Endothelial cell (in vitro differentiated cells): ENCODE measurements around the gene RBPJ. TPM values are rescaled to one million over a fixed set of nuclear protein-coding genes. Genes with fewer than 3 reads are reported as not detected.

ENCODE experiments used
- DNase-seq: peaks from one replicate; pipeline ENCODE4 v3.0.0; 2021; ENCODE audit warnings: low spot score
- H3K27ac Mint-ChIP-seq: one replicate; pipeline ENCODE4 v1.8.0; 2021; ENCODE audit warnings: mixed read lengths, inconsistent platforms; ENCODE audit not compliant: unreplicated experiment
- H3K27me3 Mint-ChIP-seq: one replicate; pipeline ENCODE4 v1.8.0; 2021; ENCODE audit warnings: mild to moderate bottlenecking, moderate library complexity, mixed read lengths, inconsistent platforms; ENCODE audit not compliant: unreplicated experiment
- H3K36me3 Mint-ChIP-seq: one replicate; pipeline ENCODE4 v1.8.0; 2021; ENCODE audit warnings: mild to moderate bottlenecking, low read depth, mixed read lengths, inconsistent platforms; ENCODE audit not compliant: unreplicated experiment
- H3K4me1 Mint-ChIP-seq: one replicate; pipeline ENCODE4 v1.8.0; 2021; ENCODE audit warnings: mild to moderate bottlenecking, mixed read lengths, inconsistent platforms; ENCODE audit not compliant: unreplicated experiment
- H3K4me3 Mint-ChIP-seq: one replicate; pipeline ENCODE4 v1.8.0; 2021; ENCODE audit warnings: mild to moderate bottlenecking, mixed read lengths, inconsistent platforms; ENCODE audit not compliant: unreplicated experiment
- H3K9me3 Mint-ChIP-seq: one replicate; pipeline ENCODE4 v1.8.0; 2021; ENCODE audit warnings: mixed read lengths, inconsistent platforms; ENCODE audit not compliant: unreplicated experiment
- total RNA-seq: library from RNA; stranded (reverse); fragmentation: NEBNext Ultra II Directional; extraction: Animal tissue kit (Norgen Biotek cat#: 25700); gene quantifications from one replicate; pipeline ENCODE4 v1.2.1, GENCODE V29; 2021; ENCODE audit not compliant: unreplicated experiment
- TF ChIP-seq, protein P1 (sequence below): fragments of 200-600 bp; sonication (generic); IDR thresholded peaks from one replicate; pipeline ENCODE4 v1.5.0; 2021; ENCODE audit warnings: antibody characterized with exemption; ENCODE audit not compliant: unreplicated experiment

RBPJ gene
- total RNA-seq, 1 donor from 2014 or later: 47.9 TPM

DNA sequence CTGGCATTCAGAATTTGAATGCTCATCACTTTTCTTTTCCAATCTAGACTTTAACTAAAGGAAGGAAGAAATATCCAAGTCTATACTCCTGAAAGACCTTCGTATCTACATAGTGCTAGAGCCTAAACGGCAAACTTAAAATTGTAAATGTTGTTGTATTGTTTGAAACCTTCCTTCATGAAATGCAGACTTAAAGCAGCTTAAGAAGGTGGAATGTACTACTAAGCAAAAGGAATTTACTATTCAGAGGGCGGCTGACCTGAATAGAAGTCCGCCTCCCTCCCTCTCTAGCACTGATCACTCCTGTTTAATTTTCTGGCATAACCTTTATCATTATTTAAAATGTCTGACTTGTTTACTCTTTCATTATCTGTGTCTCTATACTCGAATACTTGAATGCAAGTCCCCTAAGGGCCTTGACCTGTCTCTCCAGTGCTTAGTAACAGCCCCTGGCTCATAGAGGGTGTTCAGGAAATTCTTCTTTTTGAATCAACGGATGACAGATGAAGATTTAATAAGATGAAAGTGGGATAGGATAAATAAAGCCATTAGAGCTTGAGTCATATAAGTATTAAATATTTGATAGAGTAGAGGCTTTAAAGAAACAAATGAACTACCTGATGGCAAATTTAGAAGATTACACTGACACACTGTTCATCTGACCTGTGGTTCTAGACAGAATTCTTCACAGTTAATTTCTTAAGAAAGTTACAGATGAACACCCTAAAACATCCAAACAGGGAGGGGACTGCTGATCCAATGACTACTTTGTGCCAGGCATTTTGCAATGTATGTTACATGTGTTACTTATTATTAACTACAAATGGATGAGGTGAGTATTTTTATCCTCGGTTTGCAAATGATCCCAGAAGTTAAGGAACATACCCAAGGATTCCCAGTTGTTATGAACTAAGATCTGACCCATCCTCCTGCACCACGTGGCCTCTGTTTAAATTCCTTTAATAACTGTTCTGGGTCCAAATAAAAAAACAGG, 20.2 kb upstream of the RBPJ start:
- TF ChIP-seq, protein P1, sequence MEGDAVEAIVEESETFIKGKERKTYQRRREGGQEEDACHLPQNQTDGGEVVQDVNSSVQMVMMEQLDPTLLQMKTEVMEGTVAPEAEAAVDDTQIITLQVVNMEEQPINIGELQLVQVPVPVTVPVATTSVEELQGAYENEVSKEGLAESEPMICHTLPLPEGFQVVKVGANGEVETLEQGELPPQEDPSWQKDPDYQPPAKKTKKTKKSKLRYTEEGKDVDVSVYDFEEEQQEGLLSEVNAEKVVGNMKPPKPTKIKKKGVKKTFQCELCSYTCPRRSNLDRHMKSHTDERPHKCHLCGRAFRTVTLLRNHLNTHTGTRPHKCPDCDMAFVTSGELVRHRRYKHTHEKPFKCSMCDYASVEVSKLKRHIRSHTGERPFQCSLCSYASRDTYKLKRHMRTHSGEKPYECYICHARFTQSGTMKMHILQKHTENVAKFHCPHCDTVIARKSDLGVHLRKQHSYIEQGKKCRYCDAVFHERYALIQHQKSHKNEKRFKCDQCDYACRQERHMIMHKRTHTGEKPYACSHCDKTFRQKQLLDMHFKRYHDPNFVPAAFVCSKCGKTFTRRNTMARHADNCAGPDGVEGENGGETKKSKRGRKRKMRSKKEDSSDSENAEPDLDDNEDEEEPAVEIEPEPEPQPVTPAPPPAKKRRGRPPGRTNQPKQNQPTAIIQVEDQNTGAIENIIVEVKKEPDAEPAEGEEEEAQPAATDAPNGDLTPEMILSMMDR: no peak
- DNase-seq: no peak
- H3K36me3 Mint-ChIP-seq: no peaks in the 10 kb centered on the region
- H3K27me3 Mint-ChIP-seq: no peaks in the 10 kb centered on the region
- no peaks in the 10 kb centered on the region for H3K9me3 Mint-ChIP-seq
- H3K4me1 Mint-ChIP-seq: no peaks in the 10 kb centered on the region
- no peak overlapping the region for H3K4me3 Mint-ChIP-seq
- no peak overlapping the region for H3K27ac Mint-ChIP-seq

DNA sequence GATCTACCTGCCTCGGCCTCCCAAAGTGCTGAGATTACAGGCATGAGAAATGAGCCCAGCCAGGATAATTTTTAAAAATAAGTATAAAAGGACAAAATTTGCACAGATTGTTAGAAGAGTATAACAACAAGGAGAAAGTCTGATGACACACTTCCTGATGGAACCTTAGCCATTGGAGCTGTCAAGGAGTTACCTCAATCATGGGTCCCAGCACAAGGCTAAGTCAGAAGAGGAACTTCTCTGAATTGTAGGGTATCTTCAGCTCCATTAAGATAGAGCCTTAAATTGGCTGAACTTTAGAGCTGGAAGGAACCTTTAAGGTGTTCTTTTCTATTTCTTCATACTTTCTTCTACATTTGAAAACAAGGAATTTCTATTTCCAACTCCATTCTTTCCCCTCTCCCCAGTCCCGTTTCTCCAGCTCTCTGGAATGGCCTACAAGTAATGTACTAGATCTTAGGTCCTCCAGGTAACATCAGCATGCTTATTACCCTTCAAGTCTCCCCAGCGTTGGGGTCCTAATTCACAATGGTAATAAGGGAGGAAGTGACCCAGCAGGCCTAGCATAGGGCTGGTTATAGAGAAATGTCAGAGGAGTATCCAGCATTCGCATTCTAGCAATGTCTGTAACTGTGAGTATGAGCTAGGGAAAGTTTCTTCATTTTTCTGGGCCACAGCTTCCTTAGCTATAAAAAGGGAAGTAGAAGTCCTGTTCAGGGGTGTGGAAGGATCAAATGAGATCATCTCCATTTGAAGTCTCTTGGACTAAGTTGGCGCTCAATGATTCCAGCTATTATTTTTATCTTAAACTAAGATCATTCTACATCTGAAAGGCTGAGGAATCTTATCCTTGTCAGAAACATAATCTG, 18.5 kb upstream of the RBPJ start:
- Mint-ChIP-seq H3K27ac (no peak overlapping the region), H3K4me1 (no peaks in the 10 kb centered on the region), H3K27me3 (no peaks in the 10 kb centered on the region), H3K4me3 (no peak overlapping the region), H3K9me3 (no peaks in the 10 kb centered on the region), H3K36me3 (no peaks in the 10 kb centered on the region)
- TF ChIP-seq, protein P1: no peak
- no peak for DNase-seq

DNA sequence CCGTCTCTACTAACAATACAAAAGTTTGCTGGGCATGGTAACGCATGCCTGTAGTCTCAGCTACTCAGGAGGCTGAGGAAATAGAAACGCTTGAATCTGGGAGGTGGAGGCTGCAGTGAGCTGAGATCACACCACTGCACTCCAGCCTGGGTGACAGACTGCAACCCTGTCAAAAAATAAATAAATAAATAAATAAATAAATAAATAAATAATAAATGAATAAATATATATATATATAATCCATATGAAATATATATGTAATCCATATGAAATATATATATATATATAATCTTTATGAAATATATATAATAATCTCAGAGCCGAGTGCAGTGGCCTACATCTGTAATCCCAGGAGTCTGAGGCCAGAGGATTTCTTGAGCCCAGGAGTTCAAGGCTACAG, 17.8 kb upstream of the RBPJ start:
- no peaks in the 10 kb centered on the region for H3K4me1 Mint-ChIP-seq
- H3K36me3 Mint-ChIP-seq: no peaks in the 10 kb centered on the region
- H3K4me3 Mint-ChIP-seq: no peak overlapping the region
- H3K27me3 Mint-ChIP-seq: no peaks in the 10 kb centered on the region
- no peak overlapping the region for H3K27ac Mint-ChIP-seq
- TF ChIP-seq, protein P1: no peak
- no peaks in the 10 kb centered on the region for H3K9me3 Mint-ChIP-seq
- no peak for DNase-seq

DNA sequence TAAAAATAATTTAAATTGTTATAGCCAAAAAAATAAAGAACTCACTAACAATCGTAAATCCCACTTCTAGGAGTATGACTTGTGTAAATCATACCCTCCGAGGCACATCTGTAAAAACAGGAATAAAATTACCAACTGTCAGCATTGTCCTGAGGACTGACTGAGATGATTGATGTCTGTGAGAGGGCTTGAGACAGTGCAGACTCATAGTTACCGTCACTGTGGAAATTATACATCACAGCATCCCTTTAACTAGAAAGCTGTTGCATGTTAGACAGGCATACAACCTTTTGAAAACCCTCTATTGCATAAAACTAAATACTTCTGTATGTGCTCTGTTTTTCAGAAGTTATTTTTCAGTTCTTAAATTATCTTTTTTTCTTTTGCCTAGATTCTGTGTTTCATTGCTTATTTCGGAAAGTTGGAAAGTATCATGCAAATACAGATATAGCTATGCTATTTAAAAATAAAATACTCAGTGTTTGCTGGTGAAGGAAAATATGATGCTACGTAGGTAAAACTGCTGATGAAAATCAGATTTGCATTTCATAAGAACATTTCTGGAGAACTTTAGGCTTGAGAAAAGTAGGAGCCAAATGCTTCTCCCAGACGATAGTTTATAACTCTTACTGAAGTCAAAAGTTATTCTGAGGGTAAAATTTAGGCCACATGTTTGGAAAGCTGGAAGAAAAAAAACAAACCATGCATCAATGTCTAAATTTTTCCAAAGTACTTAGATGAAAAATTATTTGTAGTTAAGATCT, 13.6 kb upstream of the RBPJ start:
- peaks cover under 1% of the 10 kb centered on the region for H3K4me1 Mint-ChIP-seq
- H3K9me3 Mint-ChIP-seq: no peaks in the 10 kb centered on the region
- TF ChIP-seq, protein P1: no peak
- H3K36me3 Mint-ChIP-seq: no peaks in the 10 kb centered on the region
- no peak overlapping the region for H3K4me3 Mint-ChIP-seq
- no peaks in the 10 kb centered on the region for H3K27me3 Mint-ChIP-seq
- no peak overlapping the region for H3K27ac Mint-ChIP-seq
- DNase-seq: no peak
